Measurements from ENCODE around the gene VAV1. TPM values are rescaled to one million over a fixed set of nuclear protein-coding genes. Genes with fewer than 3 reads are reported as not detected.

Gene VAV1
- total and polyA plus RNA-seq, 8 donors: 1.7 to 130 (median 3.9) TPM

- Histone ChIP-seq H3K27ac (no peak overlapping the region), H3K4me1 (no peaks in the 10 kb centered on the region), H3K9me3 (peaks cover 0 to 4% (median 0%) of the 10 kb centered on the region in 4 donors), H3K4me3 (no peak overlapping the region), H3K36me3 (no peaks in the 10 kb centered on the region), H3K27me3 (no peaks in the 10 kb centered on the region)
- DNase-seq: peak in 1 of 2 donors; percentile 38
- WGBS, 5 donors: 23 to 46% (median 39%) methylated on average over 2 of the region's 2 CpGs
- no peak for TF ChIP-seq POLR2AphosphoS5 (IDR thresholded peaks at IDR 0.05)
- TF ChIP-seq CTCF (IDR thresholded peaks at IDR 0.05): no peak
- TF ChIP-seq EP300 (IDR thresholded peaks at IDR 0.05): no peak
- TF ChIP-seq POLR2A (IDR thresholded peaks at IDR 0.05): no peak
- intact Hi-C loops (cut with DNase I; ENCODE audit: low total_unique reads): no loop called here
These were observed 39.4 kb downstream of the VAV1 start for GRCh38 chr19:6811906-6812305.

- DNase-seq: no peak
- 79 to 89% (median 87%) methylated on average over 2 of the region's 2 CpGs for WGBS, 5 donors
- Histone ChIP-seq H3K4me1 (no peaks in the 10 kb centered on the region), H3K27ac (no peak overlapping the region), H3K4me3 (no peak overlapping the region), H3K27me3 (no peaks in the 10 kb centered on the region), H3K36me3 (no peaks in the 10 kb centered on the region), H3K9me3 (peaks cover 0 to 4% (median 0%) of the 10 kb centered on the region in 4 donors)
- TF ChIP-seq POLR2AphosphoS5 (IDR thresholded peaks at IDR 0.05): no peak
- TF ChIP-seq POLR2A (IDR thresholded peaks at IDR 0.05): no peak
- TF ChIP-seq EP300 (IDR thresholded peaks at IDR 0.05): no peak
- no peak for TF ChIP-seq CTCF (IDR thresholded peaks at IDR 0.05)
- intact Hi-C loops (cut with DNase I; ENCODE audit: low total_unique reads): no loop called here
These were observed 40.1 kb downstream of the VAV1 start for GRCh38 chr19:6812612-6813011.

- Histone ChIP-seq H3K4me3 (no peak overlapping the region), H3K27me3 (no peaks in the 10 kb centered on the region), H3K4me1 (no peaks in the 10 kb centered on the region), H3K36me3 (no peaks in the 10 kb centered on the region), H3K9me3 (peaks cover 0 to 4% (median under 1%) of the 10 kb centered on the region in 4 donors), H3K27ac (no peak overlapping the region)
- DNase-seq: no peak
- TF ChIP-seq CTCF (IDR thresholded peaks at IDR 0.05) (no peak), POLR2A (IDR thresholded peaks at IDR 0.05) (no peak), EP300 (IDR thresholded peaks at IDR 0.05) (no peak), POLR2AphosphoS5 (IDR thresholded peaks at IDR 0.05) (no peak)
- intact Hi-C loops (cut with DNase I; ENCODE audit: low total_unique reads): no loop called here
- 84 to 87% (median 86%) methylated on average over 4 of the region's 4 CpGs for WGBS, 5 donors
These were observed 41.2 kb downstream of the VAV1 start for GRCh38 chr19:6813659-6814058.

- TF ChIP-seq POLR2AphosphoS5 (IDR thresholded peaks at IDR 0.05) (no peak), CTCF (IDR thresholded peaks at IDR 0.05) (no peak), EP300 (IDR thresholded peaks at IDR 0.05) (no peak), POLR2A (IDR thresholded peaks at IDR 0.05) (no peak)
- H3K27ac ChIP-seq: no peak overlapping the region
- H3K4me3 ChIP-seq: no peak overlapping the region
- peaks cover 0 to 24% (median 17%) of the 10 kb centered on the region in 4 donors for H3K9me3 ChIP-seq
- intact Hi-C loops (cut with DNase I; ENCODE audit: low total_unique reads): no loop called here
- 65 to 87% (median 78%) methylated on average over 3 of the region's 3 CpGs for WGBS, 5 donors
- no peaks in the 10 kb centered on the region for H3K4me1 ChIP-seq
- H3K27me3 ChIP-seq: peaks cover 0 to 7% (median 0%) of the 10 kb centered on the region in 3 donors
- no peak for DNase-seq
- H3K36me3 ChIP-seq: peaks cover 0 to 18% (median 4%) of the 10 kb centered on the region in 4 donors
These were observed 44.7 kb downstream of the VAV1 start for GRCh38 chr19:6817179-6817578.
